ENCODE measurements around the gene GPR39. TPM values are rescaled to one million over a fixed set of nuclear protein-coding genes. Genes with fewer than 3 reads are reported as not detected.

Gene GPR39
- total and polyA plus RNA-seq, 2 donors (not counting 3 experiments of a cell fraction or from before 2014, with no cell fraction given), result 0.03 to 0.20 TPM

DNA sequence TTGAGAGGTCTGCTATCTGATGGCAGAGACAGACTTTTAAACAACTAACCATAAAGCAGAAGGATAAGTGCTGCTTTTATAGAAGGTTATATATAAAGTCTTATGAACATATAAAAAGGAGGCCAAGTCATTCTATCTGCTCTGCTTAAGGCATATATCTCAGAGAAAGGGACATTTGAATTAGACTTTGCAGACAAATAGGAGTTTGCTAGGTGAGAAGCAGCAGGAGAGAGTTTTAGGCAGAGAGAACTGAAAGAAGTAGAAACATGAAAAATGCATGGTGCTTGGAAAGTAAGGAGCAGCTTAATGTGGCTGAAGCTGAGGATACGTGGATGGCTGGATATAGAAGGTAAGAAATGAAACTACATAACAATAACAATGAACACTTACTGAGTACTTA lies 188.0 kb downstream of the GPR39 start:
- H3K4me1 ChIP-seq (ENCODE audit: control insufficient read depth, extremely low read depth, insufficient read depth, low read length), result no peaks in the 10 kb centered on the region
- H3K27ac ChIP-seq (ENCODE audit: insufficient read depth, low read depth, low read length), result no peak overlapping the region
- TF ChIP-seq, protein P1, sequence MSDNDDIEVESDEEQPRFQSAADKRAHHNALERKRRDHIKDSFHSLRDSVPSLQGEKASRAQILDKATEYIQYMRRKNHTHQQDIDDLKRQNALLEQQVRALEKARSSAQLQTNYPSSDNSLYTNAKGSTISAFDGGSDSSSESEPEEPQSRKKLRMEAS (IDR thresholded peaks at IDR 0.05; ENCODE audit: insufficient read depth, insufficient read length), result no peak
- no peak for TF ChIP-seq POLR2A (IDR thresholded peaks at IDR 0.05; ENCODE audit: low read depth, low read length)
- no peak for TF ChIP-seq JUN (IDR thresholded peaks at IDR 0.05; ENCODE audit: borderline replicate concordance, insufficient read depth, insufficient read length, low read depth)
- no peak for TF ChIP-seq CTCF (IDR thresholded peaks at IDR 0.05; ENCODE audit: extremely low read depth in 1 of 2, insufficient read depth in 1 of 2, low read depth in 1 of 2, low read length in 2 of 2)
- no peak for TF ChIP-seq EZH2 (IDR thresholded peaks at IDR 0.05; ENCODE audit: borderline replicate concordance, low read depth, low read length, severe bottlenecking)
- ChIA-PET POLR2A (no interaction called here), CTCF (no interaction called here)
- FAIRE-seq (no peak), DNase-seq (ENCODE audit: low read depth, low spot score) (no peak)
- H3K4me3 ChIP-seq (replicated peaks in 1 of 3; ENCODE audit: insufficient read depth in 1 of 3, low read depth in 1 of 3, low read length in 3 of 3), result no peak overlapping the region
- dilution Hi-C loops (cut with MboI; ENCODE audit: extremely low pct_ligation_motif_present, low sequenced_read_pairs), result no loop called here
- no TSS peak for BruUV-seq (replicated peaks)
- no peaks in the 10 kb centered on the region for H4K20me1 ChIP-seq (replicated peaks; ENCODE audit: control insufficient read depth, extremely low read depth, insufficient read depth, low read length)
- H3K79me2 ChIP-seq (ENCODE audit: control insufficient read depth, insufficient read depth, low read length), result no peaks in the 10 kb centered on the region
- no peak overlapping the region for H2AFZ ChIP-seq (ENCODE audit: low read depth, low read length)
- H3K27me3 ChIP-seq (ENCODE audit: control insufficient read depth in 2 of 2, insufficient read depth in 2 of 2, low read length in 2 of 2), result no peaks in the 10 kb centered on the region
- H3K36me3 ChIP-seq (ENCODE audit: control insufficient read depth in 2 of 2, extremely low read depth in 1 of 2, insufficient read depth in 2 of 2, low read length in 2 of 2), result no peaks in the 10 kb centered on the region
- H3K9ac ChIP-seq (replicated peaks; ENCODE audit: extremely low read depth, insufficient read depth, low read length), result no peak overlapping the region
- intact Hi-C loops (cut with micrococcal nuclease), result no loop called here
- no peak overlapping the region for H3K4me2 ChIP-seq (ENCODE audit: insufficient read depth, low read length)
- no peaks in the 10 kb centered on the region for H3K9me3 ChIP-seq (replicated peaks; ENCODE audit: control insufficient read depth, insufficient read depth, low read length)
- H3K9me1 ChIP-seq (replicated peaks; ENCODE audit: control insufficient read depth, extremely low read depth, insufficient read depth, low read length), result no peaks in the 10 kb centered on the region
